A549 (cell line): ENCODE data around the gene COG5.

Experiments
- SMC3 ChIP-seq: fragments of >200 bp; sonication (Bioruptor Twin); formaldehyde crosslinking; IDR thresholded peaks from 3 replicates; pipeline ENCODE4 v1.6.1; 2018; ENCODE audit warnings: inconsistent platforms
- TF ChIP-seq, protein P1 (sequence below): fragments of 200-600 bp; sonication (generic); IDR thresholded peaks from 2 replicates; pipeline ENCODE4 v1.6.1; 2016; ENCODE audit warnings: antibody characterized with exemption, mild to moderate bottlenecking, moderate library complexity

DNA sequence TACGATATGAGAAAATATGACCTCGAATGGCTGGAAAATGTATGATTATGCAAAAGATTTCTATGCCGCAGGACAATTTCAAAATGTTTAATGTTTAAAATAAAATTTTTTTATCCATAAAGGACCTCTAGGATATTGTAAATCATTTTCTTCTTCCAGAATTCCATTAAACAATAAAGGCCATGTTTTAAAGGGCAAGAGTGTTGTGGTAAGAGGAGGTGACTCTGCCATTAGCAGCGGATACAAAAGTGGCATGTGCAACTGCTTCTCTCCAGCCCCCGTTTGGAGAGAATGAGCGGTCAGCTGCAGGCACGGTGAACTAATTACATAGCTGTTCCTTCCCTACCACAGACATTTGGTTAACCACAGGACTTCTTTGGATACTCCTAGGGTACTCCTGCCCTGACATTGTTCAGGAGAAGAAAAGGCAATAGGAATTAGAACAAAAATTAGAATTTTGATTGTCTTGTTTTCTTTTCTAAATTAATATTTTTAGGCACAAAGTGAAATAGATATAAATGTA is 331.1 kb downstream of the COG5 start:
- TF ChIP-seq SMC3, result no peak
- TF ChIP-seq, protein P1, sequence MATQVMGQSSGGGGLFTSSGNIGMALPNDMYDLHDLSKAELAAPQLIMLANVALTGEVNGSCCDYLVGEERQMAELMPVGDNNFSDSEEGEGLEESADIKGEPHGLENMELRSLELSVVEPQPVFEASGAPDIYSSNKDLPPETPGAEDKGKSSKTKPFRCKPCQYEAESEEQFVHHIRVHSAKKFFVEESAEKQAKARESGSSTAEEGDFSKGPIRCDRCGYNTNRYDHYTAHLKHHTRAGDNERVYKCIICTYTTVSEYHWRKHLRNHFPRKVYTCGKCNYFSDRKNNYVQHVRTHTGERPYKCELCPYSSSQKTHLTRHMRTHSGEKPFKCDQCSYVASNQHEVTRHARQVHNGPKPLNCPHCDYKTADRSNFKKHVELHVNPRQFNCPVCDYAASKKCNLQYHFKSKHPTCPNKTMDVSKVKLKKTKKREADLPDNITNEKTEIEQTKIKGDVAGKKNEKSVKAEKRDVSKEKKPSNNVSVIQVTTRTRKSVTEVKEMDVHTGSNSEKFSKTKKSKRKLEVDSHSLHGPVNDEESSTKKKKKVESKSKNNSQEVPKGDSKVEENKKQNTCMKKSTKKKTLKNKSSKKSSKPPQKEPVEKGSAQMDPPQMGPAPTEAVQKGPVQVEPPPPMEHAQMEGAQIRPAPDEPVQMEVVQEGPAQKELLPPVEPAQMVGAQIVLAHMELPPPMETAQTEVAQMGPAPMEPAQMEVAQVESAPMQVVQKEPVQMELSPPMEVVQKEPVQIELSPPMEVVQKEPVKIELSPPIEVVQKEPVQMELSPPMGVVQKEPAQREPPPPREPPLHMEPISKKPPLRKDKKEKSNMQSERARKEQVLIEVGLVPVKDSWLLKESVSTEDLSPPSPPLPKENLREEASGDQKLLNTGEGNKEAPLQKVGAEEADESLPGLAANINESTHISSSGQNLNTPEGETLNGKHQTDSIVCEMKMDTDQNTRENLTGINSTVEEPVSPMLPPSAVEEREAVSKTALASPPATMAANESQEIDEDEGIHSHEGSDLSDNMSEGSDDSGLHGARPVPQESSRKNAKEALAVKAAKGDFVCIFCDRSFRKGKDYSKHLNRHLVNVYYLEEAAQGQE, result no peak
